ENCODE measurements around the gene TNS4.

DNA sequence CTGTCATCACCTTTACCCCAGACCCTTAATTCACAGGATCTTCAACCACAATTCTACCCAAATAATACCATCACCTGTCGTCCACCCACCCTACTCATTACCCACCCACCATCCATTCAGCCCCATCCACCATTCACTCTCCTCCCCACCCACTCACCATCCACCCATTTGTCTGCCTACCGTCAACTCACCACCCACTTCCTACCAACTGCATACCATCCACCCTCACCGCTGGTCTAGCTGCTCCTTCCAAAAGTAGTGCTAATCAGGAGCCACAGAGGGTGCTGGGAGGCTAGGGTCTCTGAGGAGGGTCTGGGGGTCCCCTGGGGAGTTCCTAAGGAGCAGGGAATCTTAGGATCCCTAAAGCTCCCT, 70.2 kb downstream of the TNS4 start:
- TF ChIP-seq, protein P1, sequence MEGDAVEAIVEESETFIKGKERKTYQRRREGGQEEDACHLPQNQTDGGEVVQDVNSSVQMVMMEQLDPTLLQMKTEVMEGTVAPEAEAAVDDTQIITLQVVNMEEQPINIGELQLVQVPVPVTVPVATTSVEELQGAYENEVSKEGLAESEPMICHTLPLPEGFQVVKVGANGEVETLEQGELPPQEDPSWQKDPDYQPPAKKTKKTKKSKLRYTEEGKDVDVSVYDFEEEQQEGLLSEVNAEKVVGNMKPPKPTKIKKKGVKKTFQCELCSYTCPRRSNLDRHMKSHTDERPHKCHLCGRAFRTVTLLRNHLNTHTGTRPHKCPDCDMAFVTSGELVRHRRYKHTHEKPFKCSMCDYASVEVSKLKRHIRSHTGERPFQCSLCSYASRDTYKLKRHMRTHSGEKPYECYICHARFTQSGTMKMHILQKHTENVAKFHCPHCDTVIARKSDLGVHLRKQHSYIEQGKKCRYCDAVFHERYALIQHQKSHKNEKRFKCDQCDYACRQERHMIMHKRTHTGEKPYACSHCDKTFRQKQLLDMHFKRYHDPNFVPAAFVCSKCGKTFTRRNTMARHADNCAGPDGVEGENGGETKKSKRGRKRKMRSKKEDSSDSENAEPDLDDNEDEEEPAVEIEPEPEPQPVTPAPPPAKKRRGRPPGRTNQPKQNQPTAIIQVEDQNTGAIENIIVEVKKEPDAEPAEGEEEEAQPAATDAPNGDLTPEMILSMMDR (IDR thresholded peaks at IDR 0.05), result no peak
- TF ChIP-seq MAFK (IDR thresholded peaks at IDR 0.05; ENCODE audit: partially characterized antibody) (no peak), FOXS1 (CRISPR knock-in tag; IDR thresholded peaks at IDR 0.05) (no peak), MAZ (IDR thresholded peaks at IDR 0.05; ENCODE audit: borderline replicate concordance, low read depth, low read length) (no peak), RFX5 (IDR thresholded peaks at IDR 0.05) (no peak)
